Eye (tissue), 1 donor: ENCODE measurements around the gene C19orf12.
"Not testable (repeated sequence)": the region's sequence is repeated elsewhere in the genome, so short reads cannot be mapped to it uniquely, and the experiment has no call there.

Experiments
- DNase-seq: peaks from one replicate; pipeline ENCODE4 v3.0.0-alpha.2; 2015

Gene C19orf12

DNA sequence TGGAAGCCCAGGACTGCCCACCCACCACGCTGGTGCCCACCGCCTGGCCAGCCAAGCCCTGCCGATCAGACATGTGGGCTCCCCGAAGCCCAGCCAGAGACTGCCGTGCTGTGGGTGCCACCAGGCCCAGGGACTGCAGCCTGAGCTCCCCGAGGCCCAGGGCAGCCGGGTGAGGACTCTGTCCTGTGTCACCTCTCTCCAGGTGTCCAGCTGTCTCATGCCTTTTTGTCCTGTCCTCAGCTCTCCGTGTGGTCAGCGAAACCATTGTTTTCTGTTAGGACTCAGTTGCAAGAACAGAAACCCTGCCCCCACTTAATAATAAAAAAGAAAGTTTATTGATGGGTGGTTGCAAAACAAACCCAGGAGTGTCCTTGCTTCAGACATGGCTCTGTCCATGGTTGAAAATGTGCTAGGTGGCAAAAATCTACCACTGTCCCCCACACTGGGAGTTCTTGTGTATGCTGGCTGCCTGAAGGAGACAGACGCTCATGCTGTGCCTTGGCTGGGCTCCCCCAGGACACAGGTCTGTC is 39.9 kb downstream of the C19orf12 start:
- DNase-seq: no peak

DNA sequence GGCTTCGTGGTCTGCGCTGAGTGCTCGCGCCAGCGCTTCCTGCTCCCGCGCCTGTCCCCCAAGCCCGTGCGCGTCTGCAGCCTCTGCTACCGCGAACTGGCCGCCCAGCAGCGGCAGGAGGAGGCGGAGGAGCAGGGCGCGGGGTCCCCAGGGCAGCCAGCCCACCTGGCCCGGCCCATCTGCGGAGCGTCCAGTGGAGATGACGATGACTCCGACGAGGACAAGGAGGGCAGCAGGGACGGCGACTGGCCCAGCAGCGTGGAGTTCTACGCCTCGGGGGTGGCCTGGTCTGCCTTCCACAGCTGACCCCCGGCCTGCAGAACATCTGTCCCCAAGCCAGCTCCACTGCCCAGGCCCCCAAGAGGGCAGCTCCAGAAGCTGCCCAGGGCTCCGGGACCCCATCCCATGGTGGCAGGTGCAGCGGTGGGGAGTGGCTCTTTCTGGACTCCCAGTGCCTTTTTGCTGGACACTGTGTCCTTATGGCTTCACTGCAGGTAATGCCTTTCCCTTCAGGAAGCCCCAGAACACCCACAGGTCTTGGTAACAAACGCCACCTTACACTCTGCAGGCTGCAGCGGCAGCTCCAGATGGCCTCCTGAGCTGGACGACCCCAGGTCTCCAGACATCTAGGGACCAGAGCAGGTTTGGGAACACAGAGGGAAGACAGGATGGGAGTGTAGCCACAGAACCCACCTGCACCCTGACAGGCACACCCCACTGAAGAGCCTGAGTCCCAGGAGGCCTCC is 40.5 kb downstream of the C19orf12 start:
- no peak for DNase-seq

DNA sequence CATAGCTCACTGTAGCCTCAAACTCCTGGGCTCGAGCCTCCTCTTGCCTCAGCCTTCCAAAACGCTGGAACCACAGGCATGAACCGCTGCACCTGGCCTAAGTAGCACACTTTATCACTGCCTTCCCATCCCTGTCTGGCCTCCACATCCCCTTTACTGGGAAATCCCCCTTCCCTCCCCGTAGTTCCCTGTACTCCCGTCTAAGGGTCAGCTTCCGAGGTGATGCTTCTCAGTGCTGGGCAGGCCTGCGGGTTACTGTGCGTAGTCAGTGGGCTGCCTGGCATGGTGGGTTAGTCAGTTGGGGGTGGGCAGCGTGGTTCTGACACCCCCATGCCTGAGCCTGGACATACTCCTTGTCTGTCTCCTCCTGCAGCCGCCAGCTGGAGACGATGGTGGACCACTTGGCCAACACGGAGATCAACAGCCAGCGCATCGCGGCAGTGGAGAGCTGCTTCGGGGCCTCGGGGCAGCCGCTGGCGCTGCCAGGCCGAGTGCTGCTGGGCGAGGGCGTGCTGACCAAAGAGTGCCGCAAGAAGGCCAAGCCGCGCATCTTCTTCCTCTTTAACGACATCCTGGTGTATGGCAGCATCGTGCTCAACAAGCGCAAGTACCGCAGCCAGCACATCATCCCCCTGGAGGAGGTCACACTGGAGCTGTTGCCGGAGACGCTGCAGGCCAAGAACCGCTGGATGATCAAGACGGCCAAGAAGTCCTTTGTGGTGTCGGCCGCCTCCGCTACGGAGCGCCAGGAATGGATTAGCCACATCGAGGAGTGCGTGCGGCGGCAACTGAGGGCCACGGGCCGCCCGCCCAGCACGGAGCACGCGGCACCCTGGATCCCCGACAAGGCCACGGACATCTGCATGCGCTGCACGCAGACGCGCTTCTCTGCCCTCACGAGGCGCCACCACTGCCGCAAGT is 41.4 kb downstream of the C19orf12 start:
- no peak for DNase-seq

DNA sequence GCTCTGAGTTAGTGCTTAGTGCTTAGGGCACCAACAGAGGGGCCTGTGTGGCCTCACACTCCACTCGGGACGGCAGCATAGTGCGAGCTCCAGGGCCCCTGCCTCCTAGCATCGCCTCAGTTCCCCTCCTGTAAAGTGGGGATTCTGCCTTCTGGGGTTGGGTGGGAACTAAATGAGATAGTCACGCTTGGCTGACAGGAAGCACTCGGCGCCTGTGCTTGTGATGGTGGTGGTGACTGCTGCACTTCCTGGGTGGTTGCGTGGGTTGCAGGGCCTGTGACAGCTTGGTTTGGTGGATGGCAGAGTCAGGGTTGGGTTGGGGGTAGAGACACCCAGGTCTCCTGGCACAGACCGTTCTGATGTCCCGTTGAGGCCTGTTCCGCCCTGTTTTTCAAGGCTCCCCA is 42.1 kb downstream of the C19orf12 start:
- DNase-seq: no peak

GRCh38 chr19:29672319-29672932 is 42.6 kb downstream of the C19orf12 start:
- no peak for DNase-seq

- DNase-seq: peak; percentile 43
Observed at GRCh38 chr19:29671393-29672160, 43.5 kb downstream of the C19orf12 start.

DNA sequence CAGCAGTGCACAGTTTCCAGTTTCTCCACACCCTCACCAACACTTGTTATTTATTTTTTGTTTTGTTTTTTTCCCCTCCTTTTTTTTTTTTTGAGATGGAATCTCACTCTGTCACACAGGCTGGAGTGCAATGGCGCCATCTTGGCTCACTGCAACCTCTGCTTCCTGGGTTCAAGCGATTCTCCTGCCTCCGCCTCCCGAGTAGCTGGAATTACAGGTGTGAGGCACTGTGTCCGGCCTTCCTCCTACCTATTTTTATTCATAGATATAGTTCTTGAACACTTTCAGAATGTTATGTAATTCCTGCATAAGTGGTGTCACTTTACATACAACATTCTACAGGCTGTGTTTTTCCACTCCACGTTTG is 44.1 kb downstream of the C19orf12 start:
- DNase-seq: not testable (repeated sequence)

DNA sequence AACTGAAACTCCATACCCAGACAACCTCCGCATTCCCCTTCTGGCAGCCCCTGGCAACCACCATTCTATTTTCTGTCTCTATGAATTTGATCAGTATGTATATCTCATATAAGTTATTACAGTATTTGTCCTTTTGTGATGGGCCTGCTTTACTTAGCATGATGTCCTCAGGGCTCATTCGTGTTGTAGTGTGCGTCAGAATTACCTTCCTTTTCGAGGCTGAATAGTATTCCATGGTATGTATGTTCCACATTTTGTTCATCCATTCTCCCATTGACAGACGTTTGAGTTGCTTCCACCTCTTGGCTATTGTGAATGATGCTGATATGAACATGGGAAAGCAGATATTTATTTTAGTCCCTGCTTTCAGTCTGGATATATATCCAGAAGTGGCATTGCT is 44.8 kb downstream of the C19orf12 start:
- DNase-seq: no peak

DNA sequence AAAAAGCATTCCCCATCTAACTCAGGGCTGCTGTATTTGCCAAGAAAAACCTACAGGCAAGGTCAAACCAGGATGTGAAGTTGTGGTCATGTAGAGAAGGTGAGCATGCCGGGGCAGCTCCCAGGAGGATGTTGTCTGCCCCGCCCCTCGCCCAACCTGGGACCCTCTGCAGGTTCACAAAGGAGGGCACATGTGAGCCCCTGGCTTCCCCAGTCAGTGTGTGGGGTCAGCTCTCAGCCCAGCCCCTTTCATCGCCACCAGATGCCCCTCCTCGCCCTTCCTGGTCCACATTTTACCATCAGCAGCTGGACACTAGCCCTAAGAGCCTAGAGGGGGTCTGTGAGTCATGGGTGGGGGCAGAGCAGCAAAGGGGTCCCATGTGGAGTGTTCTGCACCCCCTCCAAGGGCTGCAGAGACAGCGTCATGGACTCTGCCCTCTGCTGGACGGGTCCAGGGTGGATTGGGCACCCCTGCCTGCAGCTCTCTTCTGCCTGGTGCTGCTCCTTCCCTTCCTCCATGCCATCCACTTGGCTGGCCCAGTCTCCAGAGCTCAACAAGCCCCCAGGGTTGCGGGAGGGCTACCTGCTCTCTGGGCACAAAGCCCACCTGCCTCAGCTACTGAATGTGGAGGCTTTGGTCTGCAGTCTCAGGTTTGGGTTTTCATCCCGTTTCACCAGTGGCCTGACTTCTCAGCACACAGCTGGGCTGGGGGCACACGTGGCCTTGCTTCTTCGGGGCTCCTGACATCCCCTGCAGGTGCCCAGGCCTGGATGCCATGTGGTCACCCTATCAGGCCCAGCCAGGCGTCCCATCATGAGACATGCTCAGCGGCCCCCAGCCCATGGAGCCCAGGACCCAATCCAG is 46.1 kb downstream of the C19orf12 start:
- no peak for DNase-seq

- DNase-seq: no peak
Observed at GRCh38 chr19:29667901-29668341, 47.1 kb downstream of the C19orf12 start.

DNA sequence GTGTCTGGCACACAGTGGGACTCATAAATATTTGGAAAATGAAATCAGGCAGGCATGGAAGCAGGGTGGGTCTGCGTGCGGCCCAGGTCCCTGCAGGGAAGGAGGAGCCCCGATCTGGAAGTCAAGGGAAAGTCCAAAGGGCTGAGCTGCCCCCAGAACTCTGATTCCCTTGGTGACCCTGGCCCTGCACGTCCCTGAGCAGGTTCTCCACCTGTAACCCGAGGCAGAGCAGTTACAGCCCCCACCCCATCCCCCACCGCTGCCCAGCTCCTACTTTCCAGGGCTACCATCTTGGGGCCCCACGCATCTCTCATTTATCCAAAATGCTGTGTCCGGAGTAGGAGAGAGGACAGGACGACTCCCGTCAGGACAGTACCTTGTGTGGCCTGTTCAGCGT is 47.7 kb downstream of the C19orf12 start:
- no peak for DNase-seq

DNA sequence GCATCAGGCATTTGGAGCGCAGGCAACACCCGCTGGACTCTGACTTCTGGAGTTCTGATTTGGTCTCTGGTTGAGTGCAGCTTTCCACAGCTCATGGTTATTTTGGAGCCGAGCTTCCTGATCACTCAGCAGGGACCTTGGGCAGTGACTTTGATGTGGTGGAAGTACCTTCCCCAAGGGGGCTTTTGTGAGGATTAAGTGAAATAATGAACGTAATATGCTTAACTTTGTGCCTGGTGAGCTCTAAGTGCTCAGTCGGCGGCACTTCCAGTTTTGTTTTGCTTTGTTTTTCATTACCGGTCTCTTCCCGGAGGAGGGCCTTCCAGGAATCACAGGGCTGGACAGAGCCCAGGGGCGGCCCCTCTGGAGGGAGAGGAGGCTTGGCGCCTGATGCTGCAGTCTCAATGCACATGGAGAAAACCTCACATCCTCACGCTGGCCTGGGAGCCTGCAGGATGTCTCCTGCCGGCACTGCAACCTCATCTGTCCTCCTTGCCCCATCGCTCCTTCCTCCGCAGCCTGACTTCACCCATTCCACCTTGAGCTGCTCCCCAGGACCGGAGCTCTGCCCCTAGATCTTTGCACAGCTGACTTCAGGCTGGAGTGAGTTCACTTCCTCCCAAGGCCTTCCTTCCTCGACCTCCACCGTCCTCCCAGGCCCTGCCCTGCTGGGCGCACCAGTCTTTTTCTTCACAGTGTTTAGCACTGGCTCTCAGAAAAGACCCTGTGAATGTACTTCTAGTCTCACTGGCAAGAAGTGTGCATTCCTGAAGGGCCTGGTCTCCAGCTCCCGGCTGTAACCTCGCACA is 48.3 kb downstream of the C19orf12 start:
- DNase-seq: peak; percentile 71

DNA sequence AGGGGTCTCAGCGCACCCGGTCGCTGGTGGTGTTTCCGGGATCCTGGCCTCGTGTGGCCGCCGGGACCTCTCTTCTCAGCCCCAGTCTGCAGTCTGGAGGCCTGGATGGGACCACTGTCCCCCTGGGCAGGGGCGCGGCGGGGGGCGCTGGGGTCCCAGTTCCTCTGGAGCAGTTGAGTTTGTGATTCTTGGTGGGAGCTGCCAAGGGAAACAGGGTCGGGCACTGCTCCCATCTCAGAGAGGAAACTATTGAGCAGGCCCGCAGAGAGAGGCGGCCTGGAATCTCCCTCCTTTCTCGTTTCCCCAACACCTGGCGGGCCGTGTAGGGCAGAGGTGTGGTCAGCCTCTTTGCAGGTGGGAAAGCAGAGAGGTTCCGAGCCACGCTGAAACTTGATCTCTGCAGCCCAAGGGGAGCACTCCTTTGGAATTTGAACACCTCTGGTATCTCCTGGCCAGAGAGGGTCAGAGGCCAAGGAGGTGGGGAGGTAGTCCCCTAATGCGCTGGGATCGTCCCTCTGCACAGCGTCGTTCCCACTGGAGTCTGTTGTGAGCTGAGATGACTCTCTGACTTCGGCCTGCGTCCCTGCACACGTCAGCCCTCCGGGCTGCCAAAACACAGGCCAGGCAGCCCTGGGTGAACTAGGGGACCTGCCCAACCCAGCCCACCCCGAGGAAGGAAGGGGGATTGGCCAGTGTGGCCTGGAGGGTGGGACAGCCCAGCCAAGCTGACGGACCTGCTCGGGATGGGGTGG is 49.1 kb downstream of the C19orf12 start:
- DNase-seq: peak; percentile 24

GRCh38 chr19:29665215-29665825 is 49.7 kb downstream of the C19orf12 start, which contains the start of gene PLEKHF1:
Gene PLEKHF1, plus strand, starts transcription at chr19:29665461. Its CDS starts 8,379 bp downstream, at chr19:29673840.
- DNase-seq: peak; percentile 94

DNA sequence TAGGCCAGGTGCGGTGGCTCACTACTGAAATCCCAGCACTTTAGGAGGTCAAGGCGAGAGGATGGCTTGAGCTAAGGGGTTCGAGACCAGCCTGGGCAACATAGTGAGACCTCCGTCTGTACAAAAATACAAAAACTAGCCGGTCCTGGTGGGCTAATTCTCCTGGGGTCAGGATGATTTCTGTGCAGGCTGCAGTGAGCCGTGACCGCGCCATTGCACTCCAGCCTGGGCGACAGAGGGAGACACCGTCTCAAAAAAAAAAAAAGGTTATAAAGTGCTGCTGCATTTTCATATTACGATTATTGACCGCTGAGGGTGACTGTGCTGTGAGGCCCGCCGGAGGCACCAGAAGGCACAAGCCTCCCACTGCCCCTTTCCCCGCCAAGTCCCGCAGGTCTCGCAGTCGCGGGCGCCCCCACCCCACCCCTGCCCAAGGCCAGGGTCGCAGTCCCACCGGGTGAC is 50.3 kb downstream of the C19orf12 start:
- no peak for DNase-seq

DNA sequence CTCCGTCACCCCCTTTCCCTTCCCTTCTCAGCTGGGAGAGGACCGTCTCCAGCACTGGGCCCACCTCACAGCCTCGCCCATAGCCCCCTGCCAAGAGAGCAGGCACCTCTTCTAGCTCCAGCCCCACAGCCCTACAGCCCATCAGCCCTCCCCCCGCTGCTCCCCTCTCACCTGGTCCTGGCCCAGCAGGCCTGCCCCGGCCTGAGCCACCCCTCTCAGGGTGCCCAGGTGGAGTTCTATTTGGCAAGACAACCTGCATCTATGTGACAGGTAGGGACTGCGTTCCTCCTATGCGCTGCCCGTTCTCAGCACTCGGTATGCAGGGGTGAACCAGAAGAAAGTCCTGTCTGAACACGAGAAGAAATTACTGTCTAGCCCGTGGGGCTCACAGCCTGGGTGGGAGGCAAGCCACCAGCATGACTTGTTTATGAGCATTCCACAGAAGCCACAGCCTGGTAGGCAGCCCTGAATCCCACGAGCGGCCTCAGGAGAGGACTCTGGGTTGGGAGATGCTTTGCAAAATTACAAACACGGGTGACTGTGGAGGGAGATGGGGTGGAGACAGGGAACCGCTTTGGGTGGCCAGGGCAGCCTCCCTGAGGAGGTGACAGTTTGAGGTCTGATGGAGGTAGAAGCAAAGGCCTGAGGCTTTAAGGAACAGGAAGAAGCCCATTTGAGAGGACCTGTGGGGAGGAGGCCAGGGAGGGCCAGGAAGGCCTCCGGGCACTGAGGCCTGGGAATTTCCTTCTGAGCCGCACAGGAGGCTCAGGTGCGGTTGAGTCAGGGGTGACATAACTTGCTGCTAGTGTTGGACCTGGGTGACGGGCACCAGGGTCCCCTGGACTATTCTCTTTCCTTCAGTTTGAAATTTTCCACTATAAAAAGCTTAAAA is 51.0 kb downstream of the C19orf12 start:
- no peak for DNase-seq

DNA sequence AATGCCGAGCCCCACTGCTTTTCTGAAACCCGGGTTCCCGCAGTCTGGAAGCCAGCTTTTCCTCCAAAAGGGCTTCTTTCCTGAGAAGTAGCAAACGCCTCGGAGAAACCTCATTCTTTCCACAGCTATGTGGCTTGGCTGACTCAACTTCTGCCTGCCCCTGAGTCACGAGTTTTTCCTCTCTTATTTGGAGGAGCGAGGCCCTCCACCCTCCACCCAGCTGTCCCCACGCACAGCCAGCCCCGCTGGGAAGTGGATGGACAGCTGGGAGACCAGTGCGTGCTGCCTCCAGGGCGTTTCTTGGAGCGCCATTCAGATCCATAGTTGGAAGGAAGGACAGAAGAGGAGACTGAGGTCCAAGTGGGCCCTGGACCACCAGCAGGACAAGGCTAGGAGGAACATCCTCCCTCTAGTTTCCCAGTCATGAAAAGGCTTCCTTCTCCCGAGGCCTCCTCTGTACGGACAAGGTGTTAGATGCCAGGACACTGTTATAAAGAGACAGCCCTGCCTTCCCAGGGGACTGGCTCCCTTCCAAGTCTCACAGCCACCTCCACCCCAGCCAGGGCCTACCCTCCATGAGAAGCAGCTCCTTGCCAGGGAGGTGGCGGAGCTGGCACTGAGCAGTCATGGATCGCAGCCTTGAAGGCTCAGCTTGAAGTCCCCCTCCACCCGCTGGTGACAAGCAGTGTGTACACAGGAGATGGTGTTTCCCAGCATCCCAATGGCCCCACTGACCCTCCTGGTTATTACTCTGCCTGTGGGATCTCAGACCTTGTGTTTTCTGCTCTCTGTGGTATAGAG is 52.3 kb downstream of the C19orf12 start:
- no peak for DNase-seq
